ENCODE data around the gene HACD2.
A peak's percentile ranks its signal among the peaks of the same experiment; 100 is the strongest.

HACD2 gene

DNA sequence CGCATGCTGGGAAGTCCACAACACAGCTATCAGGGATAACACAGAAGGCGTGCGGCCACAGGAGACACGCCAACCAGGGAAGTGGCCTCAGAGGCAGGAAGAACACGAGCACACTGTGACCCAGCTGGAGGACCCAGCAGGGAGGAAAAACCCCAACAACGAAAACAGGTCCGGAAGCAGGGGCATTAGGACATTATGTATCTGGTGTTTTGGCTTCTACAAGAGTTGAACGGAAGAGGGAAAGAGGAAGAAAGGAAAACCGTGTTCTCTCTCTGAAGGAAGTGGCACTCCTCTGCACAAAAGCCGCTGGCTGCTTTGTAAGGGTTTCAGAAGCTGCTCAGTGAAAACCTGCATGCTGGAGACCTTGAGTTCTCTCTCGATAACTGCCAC is 61.8 kb downstream of the HACD2 start:
- peaks cover 61% of the 10 kb centered on the region for H3K4me1 ChIP-seq (ENCODE audit: low read length)
- H4K20me1 ChIP-seq (ENCODE audit: insufficient read depth, low read length), result no peaks in the 10 kb centered on the region
- H3K27ac ChIP-seq (ENCODE audit: low read length), result peak overlapping the region; percentile 36; the same call in 1 of the 2 replicates
- TF ChIP-seq EZH2 (optimal IDR thresholded peaks at IDR 0.05; ENCODE audit: low read depth, low read length) (no peak), EZH2phosphoT487 (IDR thresholded peaks at IDR 0.05; ENCODE audit: low read length) (no peak)
- TF ChIP-seq, protein P1, sequence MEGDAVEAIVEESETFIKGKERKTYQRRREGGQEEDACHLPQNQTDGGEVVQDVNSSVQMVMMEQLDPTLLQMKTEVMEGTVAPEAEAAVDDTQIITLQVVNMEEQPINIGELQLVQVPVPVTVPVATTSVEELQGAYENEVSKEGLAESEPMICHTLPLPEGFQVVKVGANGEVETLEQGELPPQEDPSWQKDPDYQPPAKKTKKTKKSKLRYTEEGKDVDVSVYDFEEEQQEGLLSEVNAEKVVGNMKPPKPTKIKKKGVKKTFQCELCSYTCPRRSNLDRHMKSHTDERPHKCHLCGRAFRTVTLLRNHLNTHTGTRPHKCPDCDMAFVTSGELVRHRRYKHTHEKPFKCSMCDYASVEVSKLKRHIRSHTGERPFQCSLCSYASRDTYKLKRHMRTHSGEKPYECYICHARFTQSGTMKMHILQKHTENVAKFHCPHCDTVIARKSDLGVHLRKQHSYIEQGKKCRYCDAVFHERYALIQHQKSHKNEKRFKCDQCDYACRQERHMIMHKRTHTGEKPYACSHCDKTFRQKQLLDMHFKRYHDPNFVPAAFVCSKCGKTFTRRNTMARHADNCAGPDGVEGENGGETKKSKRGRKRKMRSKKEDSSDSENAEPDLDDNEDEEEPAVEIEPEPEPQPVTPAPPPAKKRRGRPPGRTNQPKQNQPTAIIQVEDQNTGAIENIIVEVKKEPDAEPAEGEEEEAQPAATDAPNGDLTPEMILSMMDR (IDR thresholded peaks at IDR 0.05; ENCODE audit: low read length), result no peak
- no peaks in the 10 kb centered on the region for H3K27me3 ChIP-seq (replicated peaks; ENCODE audit: insufficient read depth, low read length)
- H3K4me3 ChIP-seq (ENCODE audit: low read length), result no peak overlapping the region
- H2AFZ ChIP-seq (ENCODE audit: low read length), result no peak overlapping the region
- H3K9me2 ChIP-seq (replicated peaks; ENCODE audit: insufficient read depth, low read length), result no peaks in the 10 kb centered on the region
- no peaks in the 10 kb centered on the region for H3K36me3 ChIP-seq (replicated peaks; ENCODE audit: insufficient read depth, low read length)
- DNase-seq, result peak; percentile 21
- peaks cover 12% of the 10 kb centered on the region; the same call in 1 of the 2 replicates for H3K79me2 ChIP-seq (ENCODE audit: low read length)
- H3K4me2 ChIP-seq (ENCODE audit: low read depth, low read length), result no peak overlapping the region
- H3F3A ChIP-seq (ENCODE audit: insufficient read depth, low read length), result peaks cover 17% of the 10 kb centered on the region
- H3K9me3 ChIP-seq (replicated peaks; ENCODE audit: insufficient read depth, low read length), result no peaks in the 10 kb centered on the region
- H3K9ac ChIP-seq (ENCODE audit: low read length), result no peak overlapping the region

DNA sequence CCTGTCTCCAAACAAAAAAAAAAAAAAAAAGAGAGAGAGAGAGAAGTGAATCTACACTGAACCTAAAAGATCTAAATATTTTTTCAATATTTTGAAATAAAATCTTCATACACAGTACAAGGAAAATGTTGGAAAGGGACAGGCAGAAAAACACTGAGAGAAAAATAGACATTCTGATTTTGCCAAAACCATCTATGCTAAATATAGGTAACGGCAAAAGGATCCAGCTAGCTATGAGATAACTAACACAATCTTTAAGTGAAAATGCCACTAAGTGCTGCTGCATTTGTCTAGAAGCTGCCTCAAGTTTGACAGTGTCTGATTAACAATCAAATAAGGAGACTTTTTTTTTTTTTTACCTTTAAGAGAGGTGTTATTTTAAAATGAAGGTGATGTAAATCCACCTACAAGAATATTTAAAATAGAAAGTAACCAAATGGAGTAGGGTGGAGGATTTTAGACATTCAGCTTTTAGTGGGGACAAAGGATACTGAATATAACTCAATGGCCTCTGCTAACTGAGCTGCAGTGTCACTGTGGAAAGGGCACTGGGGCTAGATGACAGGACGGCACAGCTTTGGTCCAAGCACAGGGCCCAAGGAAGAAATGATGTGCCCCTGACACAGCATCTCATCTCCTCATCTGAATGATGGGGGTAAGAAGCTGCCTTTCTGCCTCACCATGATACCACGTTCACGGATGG is 62.4 kb downstream of the HACD2 start:
- peak overlapping the region; percentile 36; the same call in 1 of the 2 replicates for H3K27ac ChIP-seq (ENCODE audit: low read length)
- H3K4me3 ChIP-seq (ENCODE audit: low read length), result no peak overlapping the region
- H3K4me2 ChIP-seq (ENCODE audit: low read depth, low read length), result no peak overlapping the region

DNA sequence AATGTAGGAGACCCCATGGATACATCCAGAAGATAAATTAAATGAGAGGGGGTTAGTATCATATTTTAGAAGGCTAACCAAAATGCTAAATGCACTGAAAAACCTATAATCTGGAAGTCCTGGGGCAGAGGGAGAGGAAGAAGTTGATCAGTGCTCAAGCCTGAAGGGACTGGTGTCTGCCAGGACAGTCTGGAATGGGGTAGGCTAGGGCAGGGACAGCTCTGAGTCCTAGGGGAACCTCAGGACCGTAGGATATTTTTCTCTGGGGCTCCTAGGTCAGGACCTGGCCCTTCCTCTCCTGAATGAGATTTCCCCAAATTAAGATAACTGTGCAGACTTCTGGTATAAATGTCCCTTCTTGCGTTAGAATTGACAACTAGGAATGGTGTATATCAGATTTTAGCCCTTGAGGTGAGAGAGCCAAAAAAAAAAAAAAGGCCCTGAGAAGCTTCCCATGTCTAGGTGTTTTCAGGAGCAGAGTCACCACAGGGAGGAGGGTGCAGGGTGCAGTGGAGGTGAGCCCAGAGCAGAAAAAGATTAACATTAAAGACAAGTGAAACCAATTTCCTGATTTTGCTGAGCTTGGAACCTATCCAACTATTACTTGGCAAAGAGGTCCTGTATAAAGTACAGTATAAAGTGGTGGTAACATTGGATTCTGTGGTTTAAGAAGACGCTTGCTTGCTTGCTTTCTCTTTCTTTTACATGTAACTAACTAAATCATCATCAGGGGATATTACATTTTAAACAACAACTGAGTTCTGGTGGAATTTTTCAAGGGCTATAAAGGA is 63.5 kb downstream of the HACD2 start:
- Histone ChIP-seq H3F3A (ENCODE audit: insufficient read depth, low read length) (0 out of 2 replicates have a peak, but pooled peaks cover 4% of the 10 kb centered on the region), H2AFZ (ENCODE audit: low read length) (no peak overlapping the region), H3K4me1 (ENCODE audit: low read length) (peaks cover 48% of the 10 kb centered on the region), H3K79me2 (ENCODE audit: low read length) (peaks cover 18% of the 10 kb centered on the region; the same call in 1 of the 2 replicates), H3K9me3 (replicated peaks; ENCODE audit: insufficient read depth, low read length) (no peaks in the 10 kb centered on the region), H3K9me2 (replicated peaks; ENCODE audit: insufficient read depth, low read length) (no peaks in the 10 kb centered on the region), H3K27me3 (replicated peaks; ENCODE audit: insufficient read depth, low read length) (no peaks in the 10 kb centered on the region), H3K4me2 (ENCODE audit: low read depth, low read length) (no peak overlapping the region), H3K9ac (ENCODE audit: low read length) (no peak overlapping the region), H3K36me3 (replicated peaks; ENCODE audit: insufficient read depth, low read length) (no peaks in the 10 kb centered on the region), H3K4me3 (ENCODE audit: low read length) (no peak overlapping the region), H4K20me1 (ENCODE audit: insufficient read depth, low read length) (no peaks in the 10 kb centered on the region), H3K27ac (ENCODE audit: low read length) (no peak overlapping the region)
- no peak for TF ChIP-seq EZH2phosphoT487 (IDR thresholded peaks at IDR 0.05; ENCODE audit: low read length)
- TF ChIP-seq, protein P1 (IDR thresholded peaks at IDR 0.05; ENCODE audit: low read length), result no peak
- TF ChIP-seq EZH2 (optimal IDR thresholded peaks at IDR 0.05; ENCODE audit: low read depth, low read length), result no peak
- no peak for DNase-seq

More for the DNA sequence above, 62.4 kb downstream of the HACD2 start:
- peaks cover 14% of the 10 kb centered on the region for H3F3A ChIP-seq (ENCODE audit: insufficient read depth, low read length)
- no peaks in the 10 kb centered on the region for H3K36me3 ChIP-seq (replicated peaks; ENCODE audit: insufficient read depth, low read length)
- H3K9me2 ChIP-seq (replicated peaks; ENCODE audit: insufficient read depth, low read length), result no peaks in the 10 kb centered on the region
- no peak overlapping the region for H3K9ac ChIP-seq (ENCODE audit: low read length)
- TF ChIP-seq, protein P1 (IDR thresholded peaks at IDR 0.05; ENCODE audit: low read length), result no peak
- TF ChIP-seq EZH2 (optimal IDR thresholded peaks at IDR 0.05; ENCODE audit: low read depth, low read length) (no peak), EZH2phosphoT487 (IDR thresholded peaks at IDR 0.05; ENCODE audit: low read length) (no peak)
- H3K79me2 ChIP-seq (ENCODE audit: low read length), result peaks cover 13% of the 10 kb centered on the region; the same call in 1 of the 2 replicates
- DNase-seq, result no peak
- no peak overlapping the region for H2AFZ ChIP-seq (ENCODE audit: low read length)
- H3K4me1 ChIP-seq (ENCODE audit: low read length), result peaks cover 56% of the 10 kb centered on the region
- H4K20me1 ChIP-seq (ENCODE audit: insufficient read depth, low read length), result no peaks in the 10 kb centered on the region
- H3K9me3 ChIP-seq (replicated peaks; ENCODE audit: insufficient read depth, low read length), result no peaks in the 10 kb centered on the region
- H3K27me3 ChIP-seq (replicated peaks; ENCODE audit: insufficient read depth, low read length), result no peaks in the 10 kb centered on the region
